IMR-90 (cell line): ENCODE measurements around the gene RNF125. TPM values are rescaled to one million over a fixed set of nuclear protein-coding genes. Genes with fewer than 3 reads are reported as not detected.
"Not testable (repeated sequence)": the region's sequence is repeated elsewhere in the genome, so short reads cannot be mapped to it uniquely, and the experiment has no call there.

ENCODE experiments used
- ATAC-seq: fragments of 200-7000 bp; cut with Tn5 transposase; 2 replicates; pipeline ENCODE4 v1.9.1; 2020; ENCODE audit warnings: low read depth, mild to moderate bottlenecking, moderate library complexity
- BruUV-seq: library from RNA; stranded (reverse); fragments of 400-500 nt; replicated peaks from 2 replicates; lab custom pipeline; 2021; lab: Mats Ljungman, UMichigan
- CTCF ChIA-PET: fragments of 300-600 bp; formaldehyde crosslinking; extraction: SDS; loops from one replicate; lab custom pipeline; 2021; ENCODE audit warnings: antibody characterized with exemption; lab: Yijun Ruan, JAX
- POLR2A ChIA-PET: fragments of 300-600 bp; sonication (Branson Sonifier 250); formaldehyde crosslinking; loops from one replicate; lab custom pipeline; 2022; ENCODE audit warnings: antibody characterized with exemption; ENCODE audit not compliant: unreplicated experiment; lab: Charles Lee
- DNase-seq: peaks from one replicate; pipeline ENCODE4 v3.0.0; 2013
- H2AFZ ChIP-seq: replicated peaks from 2 replicates; pipeline ENCODE3; 2013; ENCODE audit warnings: low read length, mild to moderate bottlenecking; ENCODE audit not compliant: poor library complexity
- H2AK5ac ChIP-seq: 2 replicates; pipeline ENCODE4 v1.6.1; 2013; ENCODE audit warnings: low read depth, low read length, inconsistent platforms
- H2AK9ac ChIP-seq: replicated peaks from 2 replicates; pipeline ENCODE3; 2013; ENCODE audit warnings: mild to moderate bottlenecking, low read depth, low read length, moderate library complexity; ENCODE audit not compliant: poor library complexity
- H2BK120ac ChIP-seq: 2 replicates; pipeline ENCODE4 v1.6.1; 2013; ENCODE audit warnings: low read depth, low read length, inconsistent platforms
- H2BK15ac ChIP-seq: 3 replicates; pipeline ENCODE4 v1.6.1; 2013; ENCODE audit warnings: low read depth, low read length, inconsistent platforms
- H2BK20ac ChIP-seq: 2 replicates; pipeline ENCODE4 v1.6.1; 2013; ENCODE audit warnings: low read depth, mild to moderate bottlenecking, inconsistent platforms, low read length, moderate library complexity
- H2BK5ac ChIP-seq: 2 replicates; pipeline ENCODE4 v1.6.1; 2013; ENCODE audit warnings: mild to moderate bottlenecking, low read depth, low read length, inconsistent platforms; ENCODE audit not compliant: poor library complexity, severe bottlenecking
- H3K14ac ChIP-seq: replicated peaks from 2 replicates; pipeline ENCODE4 v1.6.1; 2013; ENCODE audit warnings: low read depth, low read length, inconsistent platforms
- H3K18ac ChIP-seq: 2 replicates; pipeline ENCODE4 v1.6.1; 2013; ENCODE audit warnings: low read depth, low read length, control low read depth
- H3K23ac ChIP-seq: 2 replicates; pipeline ENCODE4 v1.6.1; 2013; ENCODE audit warnings: low read depth, low read length, inconsistent platforms
- H3K27ac ChIP-seq: 2 replicates; pipeline ENCODE4 v1.5.1; 2013; ENCODE audit warnings: mild to moderate bottlenecking, control low read depth, low read length; ENCODE audit not compliant: insufficient read depth
- H3K27me3 ChIP-seq: 2 replicates; pipeline ENCODE4 v1.6.1; 2013; ENCODE audit warnings: low read length; ENCODE audit not compliant: control insufficient read depth, insufficient read depth
- H3K36me3 ChIP-seq: 2 replicates; pipeline ENCODE4 v1.6.1; 2013; ENCODE audit warnings: low read length, mixed read lengths; ENCODE audit not compliant: control insufficient read depth, insufficient read depth
- H3K4ac ChIP-seq: 2 replicates; pipeline ENCODE4 v1.6.1; 2013; ENCODE audit warnings: low read depth, low read length, inconsistent platforms
- H3K4me1 ChIP-seq: 2 replicates; pipeline ENCODE4 v1.6.1; 2013; ENCODE audit warnings: low read length, mixed read lengths; ENCODE audit not compliant: control insufficient read depth, insufficient read depth
- H3K4me2 ChIP-seq: 2 replicates; pipeline ENCODE4 v1.6.1; 2013; ENCODE audit warnings: low read depth, mild to moderate bottlenecking, control low read depth, low read length, moderate library complexity
- H3K4me3 ChIP-seq: 2 replicates; pipeline ENCODE4 v1.5.1; 2013; ENCODE audit warnings: low read depth, mild to moderate bottlenecking, control low read depth, low read length, moderate library complexity; ENCODE audit not compliant: insufficient read depth
- H3K56ac ChIP-seq: 2 replicates; pipeline ENCODE4 v1.6.1; 2013; ENCODE audit warnings: low read length, inconsistent platforms; ENCODE audit not compliant: insufficient read depth; ENCODE audit errors: extremely low read depth
- H3K79me1 ChIP-seq, 2 experiments: 2 replicates each; pipeline ENCODE4 v1.6.1; 2013; ENCODE audit warnings: low read length in 2 of 2, inconsistent platforms in 1 of 2, low read depth in 1 of 2
- H3K9ac ChIP-seq: 2 replicates; pipeline ENCODE4 v1.6.1; 2013; ENCODE audit warnings: low read depth, low read length, control low read depth
- H3K9me1 ChIP-seq: 2 replicates; pipeline ENCODE4 v1.6.1; 2013; ENCODE audit warnings: low read length, inconsistent platforms; ENCODE audit not compliant: insufficient read depth
- H3K9me3 ChIP-seq: 2 replicates; pipeline ENCODE4 v1.6.1; 2013; ENCODE audit warnings: low read length; ENCODE audit not compliant: control insufficient read depth, insufficient read depth
- H4K20me1 ChIP-seq: 2 replicates; pipeline ENCODE4 v1.6.1; 2013; ENCODE audit warnings: low read length, inconsistent platforms; ENCODE audit not compliant: insufficient read depth
- H4K5ac ChIP-seq: 2 replicates; pipeline ENCODE4 v1.6.1; 2013; ENCODE audit warnings: mild to moderate bottlenecking, low read depth, low read length, control low read depth
- H4K8ac ChIP-seq, 2 experiments: 2 replicates each; pipeline ENCODE4 v1.6.1; 2013; ENCODE audit warnings: low read depth in 2 of 2, low read length in 2 of 2, control low read depth in 1 of 2, inconsistent platforms in 1 of 2
- H4K91ac ChIP-seq: 2 replicates; pipeline ENCODE4 v1.6.1; 2013; ENCODE audit warnings: low read depth, low read length, inconsistent platforms; ENCODE audit not compliant: insufficient read depth
- CEBPB ChIP-seq: IDR thresholded peaks from 2 replicates; pipeline ENCODE4 v1.6.1; 2012; ENCODE audit warnings: low read depth, low read length, improper control_type of control experiment
- WGBS, 2 experiments: methylation state at CpG; one replicate each; pipeline versions ENCODE4 v1.1.5 to v1.1.7; 2013; ENCODE audit warnings: missing lambda C conversion rate in 2 of 2; ENCODE audit not compliant: insufficient read length in 1 of 2; ENCODE audit errors: extremely low coverage in 2 of 2; 5-methylcytosine and 5-hydroxymethylcytosine counted together
- dilution Hi-C: fragments of 300-500 bp; cut with HindIII; formaldehyde crosslinking; loops from one replicate; pipeline ENCODE4 v1.14.3; 2018; ENCODE audit warnings: low sequenced_read_pairs; ENCODE audit not compliant: unreplicated experiment
- in situ Hi-C: fragments of 300-500 bp; cut with MboI; formaldehyde crosslinking; loops from 3 replicates; pipeline ENCODE4 v1.14.3; 2019; ENCODE audit warnings: low sequenced_read_pairs, inconsistent platforms, mixed read lengths
- intact Hi-C: fragments of 100-400 bp; cut with micrococcal nuclease; formaldehyde crosslinking; loops from 2 replicates; pipeline ENCODE4 v1.10.0; 2022
- polyA plus RNA-seq, 3 experiments: library from polyadenylated mRNA; depleted of rRNA; stranded (reverse); fragments of >200 nt; gene quantifications; 2 replicates each; pipeline ENCODE4 v1.2.3, GENCODE V29; 2012; ENCODE audit warnings: low replicate concordance in 1 of 3
- total RNA-seq: library from RNA; depleted of rRNA; stranded (reverse); fragments of >200 nt; gene quantifications from 2 replicates; pipeline ENCODE4 v1.2.3, GENCODE V29; 2012
- TF ChIP-seq, protein P1 (sequence below): fragments of 150-350 bp; IDR thresholded peaks from 2 replicates; pipeline ENCODE4 v1.6.1; 2016; ENCODE audit warnings: low read depth, mild to moderate bottlenecking, low read length, moderate library complexity, borderline replicate concordance

Gene RNF125
- total and polyA plus RNA-seq, 2 of the 4 experiments (the other 2 are of a cell fraction), result under 0.01 to 0.10 TPM

DNA sequence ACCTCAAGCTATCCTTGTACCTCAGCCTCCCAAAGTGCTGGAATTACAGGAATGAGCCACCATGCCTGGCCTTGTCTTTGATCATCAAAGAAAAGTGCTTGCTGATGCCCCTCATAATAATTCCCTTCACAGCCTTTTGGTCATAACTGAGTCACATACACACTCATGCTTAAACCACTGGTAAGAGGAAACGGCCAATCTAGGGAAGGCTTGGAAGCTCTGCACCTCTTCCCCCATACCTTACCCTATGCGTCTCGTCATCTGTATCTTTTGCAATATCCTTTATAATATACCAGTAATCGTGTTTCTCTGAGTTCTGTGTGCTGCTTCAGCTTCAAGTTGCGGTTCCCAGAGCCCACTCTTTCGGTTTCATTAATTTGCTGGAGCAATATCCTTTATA is 68.3 kb downstream of the RNF125 start:
- H2BK120ac ChIP-seq, result no peak overlapping the region
- H3K4ac ChIP-seq, result no peak overlapping the region
- in situ Hi-C loops (no loop called here), intact Hi-C loops (no loop called here), dilution Hi-C loops (no loop called here)
- no peak overlapping the region for H4K8ac ChIP-seq
- no peak overlapping the region for H3K9ac ChIP-seq
- H4K20me1 ChIP-seq, result no peaks in the 10 kb centered on the region; the same call in 1 of the 2 replicates
- H3K18ac ChIP-seq, result no peak overlapping the region
- H3K23ac ChIP-seq, result no peak overlapping the region
- DNase-seq (peak; percentile 76), ATAC-seq (no peak)
- CTCF ChIA-PET, result no interaction called here
- no peak overlapping the region for H2AK9ac ChIP-seq
- no peak overlapping the region for H3K4me2 ChIP-seq
- TF ChIP-seq, protein P1, sequence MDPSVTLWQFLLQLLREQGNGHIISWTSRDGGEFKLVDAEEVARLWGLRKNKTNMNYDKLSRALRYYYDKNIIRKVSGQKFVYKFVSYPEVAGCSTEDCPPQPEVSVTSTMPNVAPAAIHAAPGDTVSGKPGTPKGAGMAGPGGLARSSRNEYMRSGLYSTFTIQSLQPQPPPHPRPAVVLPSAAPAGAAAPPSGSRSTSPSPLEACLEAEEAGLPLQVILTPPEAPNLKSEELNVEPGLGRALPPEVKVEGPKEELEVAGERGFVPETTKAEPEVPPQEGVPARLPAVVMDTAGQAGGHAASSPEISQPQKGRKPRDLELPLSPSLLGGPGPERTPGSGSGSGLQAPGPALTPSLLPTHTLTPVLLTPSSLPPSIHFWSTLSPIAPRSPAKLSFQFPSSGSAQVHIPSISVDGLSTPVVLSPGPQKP, result no peak
- TF ChIP-seq CEBPB, result 0 out of 2 replicates have a peak, but pooled peaks have one; percentile 29
- no peak overlapping the region for H2BK20ac ChIP-seq
- H2BK5ac ChIP-seq, result no peak overlapping the region
- H2BK15ac ChIP-seq, result no peak overlapping the region
- H2AFZ ChIP-seq, result no peak overlapping the region
- H3K79me1 ChIP-seq, result no peaks in the 10 kb centered on the region
- no peaks in the 10 kb centered on the region; the same call in 1 of the 2 replicates for H3K27me3 ChIP-seq
- H3K27ac ChIP-seq, result no peak overlapping the region
- H3K4me3 ChIP-seq, result no peak overlapping the region
- no peak overlapping the region for H4K5ac ChIP-seq
- no peaks in the 10 kb centered on the region for H3K9me3 ChIP-seq
- no peaks in the 10 kb centered on the region for H3K9me1 ChIP-seq
- no peaks in the 10 kb centered on the region for H3K4me1 ChIP-seq
- BruUV-seq, result no TSS peak
- H3K14ac ChIP-seq, result no peak overlapping the region
- no CpG with 5 or more reads among the region's 6 CpGs for WGBS, 2 experiments
- POLR2A ChIA-PET, result no interaction called here
- H2AK5ac ChIP-seq, result no peak overlapping the region
- no peaks in the 10 kb centered on the region for H3K36me3 ChIP-seq
- no peak overlapping the region for H3K56ac ChIP-seq
- no peak overlapping the region for H4K91ac ChIP-seq

DNA sequence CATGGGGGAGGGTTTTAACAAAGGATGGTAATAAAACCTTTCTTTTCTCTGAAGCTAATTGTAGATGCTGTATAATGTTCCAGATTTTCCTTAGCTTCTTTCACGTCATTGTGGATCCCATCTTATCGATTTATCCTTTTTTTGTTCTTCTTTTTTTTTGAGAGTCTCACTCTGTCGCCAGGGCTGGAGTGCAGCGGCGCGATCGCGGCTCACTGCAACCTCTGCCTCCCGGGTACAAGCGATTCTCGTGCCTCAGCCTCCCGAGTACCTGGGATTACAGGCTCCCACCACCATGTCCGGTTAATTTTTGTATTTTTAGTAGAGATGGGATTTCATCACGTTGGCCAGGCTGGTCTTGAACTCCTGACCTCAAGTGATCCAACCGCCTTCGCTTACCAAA is 72.2 kb downstream of the RNF125 start:
- H3K9me1 ChIP-seq, H2AK5ac ChIP-seq, H2BK5ac ChIP-seq, H3K14ac ChIP-seq, H4K91ac ChIP-seq, H2BK20ac ChIP-seq, dilution Hi-C loops, H2AK9ac ChIP-seq, H3K9ac ChIP-seq, H4K5ac ChIP-seq, POLR2A ChIA-PET, H3K18ac ChIP-seq, ATAC-seq, H2BK15ac ChIP-seq, H4K20me1 ChIP-seq, H3K27me3 ChIP-seq, H3K4ac ChIP-seq, H2BK120ac ChIP-seq, H4K8ac ChIP-seq, H3K4me1 ChIP-seq, H3K36me3 ChIP-seq, H2AFZ ChIP-seq, in situ Hi-C loops, H3K27ac ChIP-seq, H3K4me2 ChIP-seq, H3K56ac ChIP-seq, H3K9me3 ChIP-seq, BruUV-seq, H3K4me3 ChIP-seq, DNase-seq, H3K23ac ChIP-seq: not testable (repeated sequence)
- H3K79me1 ChIP-seq, result peaks cover 0 to 17% of the 10 kb centered on the region in 2 experiments; a peak in 3 of 4 replicates
- 20% methylated on average over 1 of the region's 16 CpGs; no CpG with 5 or more reads in 1 of the 2 experiments for WGBS, 2 experiments
- intact Hi-C loops, result loop anchor here (5.0 to 10.0 kb wide), 2 partner anchors 149 to 294 kb away; partner anchors contain the start of gene TRAPPC8
- CTCF ChIA-PET, result interaction anchor here (0.6 kb wide), 1 partner anchor 65 kb away, joined by 5 read pairs; no protein-coding TSS in a partner anchor
